ENCODE data around the gene LLGL2. TPM values are rescaled to one million over a fixed set of nuclear protein-coding genes. Genes with fewer than 3 reads are reported as not detected.
"Not testable (repeated sequence)": the region's sequence is repeated elsewhere in the genome, so short reads cannot be mapped to it uniquely, and the experiment has no call there.

The LLGL2 gene
- polyA plus RNA-seq, 4 donors = 40.3 to 106 (median 77.2) TPM

GRCh38 chr17:75566834-75567233 is 41.3 kb downstream of the LLGL2 start:
- no peak for DNase-seq (ENCODE audit: low read depth in 4 of 4, low spot score in 2 of 4)

- DNase-seq (ENCODE audit: low read depth in 4 of 4, low spot score in 2 of 4) = no peak
These were observed 43.1 kb downstream of the LLGL2 start for GRCh38 chr17:75568412-75569255.

DNA sequence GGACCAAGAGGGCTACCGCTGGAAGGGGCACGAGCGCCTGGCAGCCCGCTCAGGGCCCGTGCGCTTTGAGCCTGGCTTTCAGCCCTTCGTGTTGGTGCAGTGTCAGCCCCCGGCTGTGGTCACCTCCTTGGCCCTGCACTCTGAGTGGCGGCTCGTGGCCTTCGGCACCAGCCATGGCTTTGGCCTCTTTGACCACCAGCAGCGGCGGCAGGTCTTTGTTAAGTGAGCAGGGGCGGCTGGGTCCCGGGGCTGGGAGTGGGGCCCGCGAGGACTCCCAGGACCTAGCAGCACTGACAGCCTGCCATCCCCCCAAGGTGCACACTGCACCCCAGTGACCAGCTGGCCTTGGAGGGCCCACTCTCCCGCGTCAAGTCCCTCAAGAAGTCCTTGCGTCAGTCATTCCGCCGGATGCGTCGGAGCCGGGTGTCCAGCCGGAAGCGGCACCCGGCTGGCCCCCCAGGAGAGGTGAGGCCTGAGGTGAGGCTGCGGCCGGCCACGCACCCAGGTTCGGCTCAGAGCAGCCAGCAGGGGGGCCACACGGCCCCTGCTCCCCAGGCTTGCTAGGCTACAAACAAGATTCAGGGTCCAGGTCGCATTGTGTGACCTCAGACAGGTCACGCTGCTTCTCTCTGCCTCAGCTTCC is 44.7 kb downstream of the LLGL2 start:
- no peak for DNase-seq (ENCODE audit: low read depth in 4 of 4, low spot score in 2 of 4)

- no peak for DNase-seq (ENCODE audit: low read depth in 4 of 4, low spot score in 2 of 4)
These were observed 45.3 kb downstream of the LLGL2 start for GRCh38 chr17:75570772-75571171.

DNA sequence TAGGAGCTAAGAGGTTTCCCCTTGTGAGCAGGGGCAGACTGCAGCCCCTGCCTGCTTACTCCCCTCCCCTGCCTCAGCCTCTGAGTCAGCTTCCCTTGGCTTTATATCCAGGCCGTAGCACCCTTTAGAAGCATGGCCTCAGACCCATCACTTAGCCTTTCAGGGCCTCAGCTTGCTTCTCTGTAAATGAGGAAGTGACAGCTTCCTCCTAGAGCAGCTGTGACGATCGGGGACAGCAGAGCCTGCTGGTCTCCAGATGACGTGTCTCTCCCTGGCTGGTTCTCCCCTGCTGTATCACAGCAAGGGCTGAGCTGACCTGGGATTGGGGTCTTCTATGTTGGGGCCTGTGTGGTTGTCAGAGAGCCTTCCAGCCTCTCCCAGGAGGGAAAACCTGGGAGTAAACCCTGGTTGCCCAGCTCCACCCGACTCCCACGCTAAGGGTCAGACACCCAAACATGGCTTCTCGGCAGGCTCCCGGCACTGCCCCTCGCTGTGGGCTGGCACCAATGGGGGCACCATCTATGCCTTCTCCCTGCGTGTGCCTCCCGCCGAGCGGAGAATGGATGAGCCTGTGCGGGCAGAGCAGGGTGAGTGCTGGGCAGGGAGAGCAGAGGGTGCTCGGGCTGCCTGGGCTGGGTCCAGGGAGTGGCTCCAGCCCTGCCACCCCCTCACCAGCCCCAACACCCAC is 45.8 kb downstream of the LLGL2 start:
- DNase-seq (ENCODE audit: low read depth in 4 of 4, low spot score in 2 of 4) = no peak

DNA sequence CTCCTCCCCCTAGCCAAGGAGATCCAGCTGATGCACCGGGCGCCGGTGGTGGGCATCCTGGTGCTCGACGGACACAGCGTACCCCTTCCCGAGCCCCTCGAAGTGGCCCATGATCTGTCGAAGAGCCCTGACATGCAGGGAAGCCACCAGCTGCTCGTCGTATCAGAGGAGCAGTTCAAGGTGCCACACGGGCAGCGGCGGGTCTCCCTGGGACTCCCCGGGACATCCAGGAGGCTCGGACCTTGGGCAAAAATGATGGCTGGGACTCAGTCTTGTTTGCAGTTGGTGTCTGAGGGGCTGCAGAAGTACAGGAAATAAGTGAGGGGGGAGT is 46.4 kb downstream of the LLGL2 start:
- DNase-seq (ENCODE audit: low read depth in 4 of 4, low spot score in 2 of 4) = no peak

- no peak for DNase-seq (ENCODE audit: low read depth in 4 of 4, low spot score in 2 of 4)
These were observed 47.4 kb downstream of the LLGL2 start for GRCh38 chr17:75572713-75573539.

DNA sequence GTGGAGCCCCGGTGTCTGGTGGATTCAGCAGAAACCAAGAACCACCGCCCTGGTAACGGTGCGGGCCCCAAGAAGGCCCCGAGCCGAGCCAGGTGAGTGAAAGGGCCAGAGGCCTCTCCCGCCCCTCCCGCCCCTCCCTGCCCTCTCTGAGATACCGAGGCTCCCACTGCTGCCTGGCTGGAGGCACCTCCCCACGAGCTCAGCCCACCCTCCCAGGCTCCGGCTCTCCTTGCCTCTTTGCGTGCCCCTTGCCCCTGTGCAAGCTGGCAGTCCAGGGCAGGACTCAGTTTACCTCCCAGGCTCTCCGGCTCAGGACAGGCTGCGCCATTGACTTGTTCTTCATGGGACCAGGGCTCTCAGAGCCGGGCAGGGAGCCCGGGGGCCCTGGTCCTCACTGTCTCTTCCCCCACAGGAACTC is 48.1 kb downstream of the LLGL2 start:
- DNase-seq (ENCODE audit: low read depth in 4 of 4, low spot score in 2 of 4) = no peak

- DNase-seq (ENCODE audit: low read depth in 4 of 4, low spot score in 2 of 4) = no peak
These were observed 48.5 kb downstream of the LLGL2 start for GRCh38 chr17:75573994-75574393.

DNA sequence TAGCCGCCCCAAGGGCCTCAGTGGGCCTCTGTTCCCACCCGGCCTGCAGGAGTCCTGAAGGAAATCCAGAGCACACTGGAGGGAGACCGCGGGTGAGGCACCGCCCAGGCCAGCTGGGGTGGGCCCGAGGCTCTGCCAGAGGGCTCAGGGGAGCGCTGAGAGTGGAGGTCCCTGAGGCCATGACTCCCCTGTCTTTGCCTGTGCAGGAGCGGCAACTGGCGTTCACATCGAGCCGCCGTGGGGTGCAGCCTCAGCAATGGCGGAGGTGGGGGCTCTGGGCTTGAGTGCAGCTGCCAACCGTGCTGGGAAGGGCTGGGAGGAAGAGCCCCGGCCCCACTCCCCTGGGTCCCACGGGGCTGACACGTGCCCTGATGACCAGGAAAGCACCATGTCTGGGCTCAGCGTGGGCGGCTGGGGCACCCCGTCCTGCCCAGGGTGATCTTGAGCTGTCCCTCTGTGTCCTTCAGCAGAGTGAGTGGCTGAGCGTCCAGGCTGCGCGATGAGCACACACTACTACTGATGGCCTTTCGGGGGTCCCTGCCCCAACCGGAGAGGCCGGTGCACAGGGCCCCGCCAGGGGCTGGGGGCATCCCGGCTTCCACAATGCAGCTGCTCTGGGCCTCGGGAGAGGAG is 49.0 kb downstream of the LLGL2 start:
- no peak for DNase-seq (ENCODE audit: low read depth in 4 of 4, low spot score in 2 of 4)

- DNase-seq (ENCODE audit: low read depth in 4 of 4, low spot score in 2 of 4) = no peak
These were observed 49.7 kb downstream of the LLGL2 start for GRCh38 chr17:75575197-75575596.

GRCh38 chr17:75575728-75576127 is 50.2 kb downstream of the LLGL2 start:
- DNase-seq (ENCODE audit: low read depth in 4 of 4, low spot score in 2 of 4) = no peak

GRCh38 chr17:75576661-75577060 is 51.2 kb downstream of the LLGL2 start:
- no peak for DNase-seq (ENCODE audit: low read depth in 4 of 4, low spot score in 2 of 4)

GRCh38 chr17:75581121-75581725 is 55.7 kb downstream of the LLGL2 start:
- not testable (repeated sequence) for DNase-seq (ENCODE audit: low read depth in 4 of 4, low spot score in 2 of 4)

- DNase-seq (ENCODE audit: low read depth in 4 of 4, low spot score in 2 of 4) = not testable (repeated sequence)
These were observed 57.7 kb downstream of the LLGL2 start for GRCh38 chr17:75583197-75583596.

DNA sequence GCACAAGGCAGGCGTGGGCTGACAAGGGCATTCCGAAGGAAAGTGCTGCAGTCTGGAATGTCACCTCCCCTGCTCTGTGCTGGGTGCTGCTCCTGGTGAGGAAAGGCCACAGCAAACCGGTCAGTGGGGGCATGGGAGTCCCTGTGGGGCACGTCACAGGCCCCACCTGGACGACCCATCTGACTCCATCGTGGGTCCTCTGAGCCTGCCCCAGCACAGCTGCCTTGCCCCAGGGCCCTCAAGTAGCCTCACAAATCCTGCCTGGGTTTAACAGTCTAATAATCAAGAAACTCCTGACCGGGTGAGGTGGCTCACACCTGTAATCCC is 59.3 kb downstream of the LLGL2 start:
- no peak for DNase-seq (ENCODE audit: low read depth in 4 of 4, low spot score in 2 of 4)

- DNase-seq (ENCODE audit: low read depth in 4 of 4, low spot score in 2 of 4) = peak; percentile 19 to 56 (median 42)
These were observed 62.4 kb downstream of the LLGL2 start, which contains the start of gene MYO15B for GRCh38 chr17:75587675-75588595. MYO15B (plus strand) TSS chr17:75587800; CDS start chr17:75588058, 258 bp downstream.

- peak in 2 of 4 donors; percentile 31 to 36 for DNase-seq (ENCODE audit: low read depth in 4 of 4, low spot score in 2 of 4)
These were observed 63.1 kb downstream of the LLGL2 start for GRCh38 chr17:75588596-75589011.
